Muscle of leg (tissue), 11 donors: ENCODE results near the gene ARMH3. TPM values are rescaled to one million over a fixed set of nuclear protein-coding genes. Genes with fewer than 3 reads are reported as not detected.
"Not testable (repeated sequence)": the region's sequence is repeated elsewhere in the genome, so short reads cannot be mapped to it uniquely, and the experiment has no call there.

Source experiments
- DNase-seq: peaks from one replicate; pipeline ENCODE4 v3.0.0; 2013
- H3K27ac ChIP-seq: one replicate; pipeline ENCODE4 v1.5.1; 2013; ENCODE audit warnings: mild to moderate bottlenecking, low read length, control low read depth
- H3K27me3 ChIP-seq: one replicate; pipeline ENCODE4 v1.6.1; 2013; ENCODE audit warnings: low read length; ENCODE audit not compliant: control insufficient read depth, insufficient read depth
- H3K36me3 ChIP-seq: one replicate; pipeline ENCODE4 v1.6.1; 2013; ENCODE audit warnings: low read length; ENCODE audit not compliant: control insufficient read depth, insufficient read depth
- H3K4me1 ChIP-seq: one replicate; pipeline ENCODE4 v1.6.1; 2013; ENCODE audit warnings: low read length; ENCODE audit not compliant: control insufficient read depth, insufficient read depth
- H3K4me3 ChIP-seq: one replicate; pipeline ENCODE4 v1.5.1; 2013; ENCODE audit warnings: low read length, control low read depth
- H3K9me3 ChIP-seq: replicated peaks from 2 replicates; pipeline ENCODE4 v1.6.1; 2013; ENCODE audit warnings: low read depth, low read length; ENCODE audit not compliant: control insufficient read depth
- WGBS: methylation state at CpG from one replicate; pipeline ENCODE4 v1.1.5; 2013; ENCODE audit warnings: missing lambda C conversion rate; ENCODE audit not compliant: insufficient coverage; 5-methylcytosine and 5-hydroxymethylcytosine counted together
- polyA plus RNA-seq, 8 donors: library from polyadenylated mRNA; unstranded; fragments of 120-200 nt; gene quantifications; one replicate each; pipeline versions ENCODE4 v1.2.1 to v1.2.3, GENCODE V29; 2013; ENCODE audit warnings: inconsistent platforms in 1 of 8, low replicate concordance in 1 of 8; ENCODE audit not compliant: insufficient read length in 8 of 8, insufficient read depth in 1 of 8
- total RNA-seq: library from RNA; stranded (reverse); fragments of 120-200 nt; gene quantifications from one replicate; pipeline ENCODE4 v1.2.4, GENCODE V29; 2013

ARMH3 gene
- total and polyA plus RNA-seq, 9 donors, result 7.1 to 17.0 (median 12.7) TPM

- H3K4me1 ChIP-seq, result peaks cover 19% of the 10 kb centered on the region
- H3K27me3 ChIP-seq, result no peaks in the 10 kb centered on the region
- H3K4me3 ChIP-seq, result no peak overlapping the region
- peaks cover 14% of the 10 kb centered on the region for H3K36me3 ChIP-seq
- no peaks in the 10 kb centered on the region for H3K9me3 ChIP-seq
- no peak overlapping the region for H3K27ac ChIP-seq
- no peak for DNase-seq
Observed at GRCh38 chr10:102069071-102069470, 13.1 kb upstream of the ARMH3 start.

DNA sequence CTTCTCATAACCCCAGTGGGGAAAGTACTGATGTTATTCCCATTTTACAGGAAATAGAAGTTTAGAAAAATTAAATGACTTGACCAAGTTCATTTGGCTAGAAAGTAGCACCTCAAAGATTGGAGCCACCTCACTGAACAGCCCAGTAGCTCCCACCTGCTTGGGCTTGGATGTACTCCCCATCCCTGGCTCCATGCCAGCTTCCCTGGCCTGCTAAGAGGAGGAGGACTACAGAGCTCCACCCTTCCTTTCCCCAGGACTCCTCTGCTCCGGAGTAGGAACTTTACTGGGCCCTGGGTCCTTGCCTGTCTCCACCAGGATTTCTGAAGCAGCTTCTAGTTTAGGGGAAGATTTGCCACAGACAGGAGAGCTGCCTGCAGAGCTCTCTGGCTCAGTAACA, 12.2 kb upstream of the ARMH3 start:
- H3K4me3 ChIP-seq, result no peak overlapping the region
- H3K36me3 ChIP-seq, result peaks cover 14% of the 10 kb centered on the region
- H3K27ac ChIP-seq, result no peak overlapping the region
- H3K4me1 ChIP-seq, result peaks cover 19% of the 10 kb centered on the region
- WGBS, result 0% methylated on average over 1 of the region's 1 CpG
- H3K9me3 ChIP-seq, result no peaks in the 10 kb centered on the region
- peak; percentile 28 for DNase-seq
- no peaks in the 10 kb centered on the region for H3K27me3 ChIP-seq

DNA sequence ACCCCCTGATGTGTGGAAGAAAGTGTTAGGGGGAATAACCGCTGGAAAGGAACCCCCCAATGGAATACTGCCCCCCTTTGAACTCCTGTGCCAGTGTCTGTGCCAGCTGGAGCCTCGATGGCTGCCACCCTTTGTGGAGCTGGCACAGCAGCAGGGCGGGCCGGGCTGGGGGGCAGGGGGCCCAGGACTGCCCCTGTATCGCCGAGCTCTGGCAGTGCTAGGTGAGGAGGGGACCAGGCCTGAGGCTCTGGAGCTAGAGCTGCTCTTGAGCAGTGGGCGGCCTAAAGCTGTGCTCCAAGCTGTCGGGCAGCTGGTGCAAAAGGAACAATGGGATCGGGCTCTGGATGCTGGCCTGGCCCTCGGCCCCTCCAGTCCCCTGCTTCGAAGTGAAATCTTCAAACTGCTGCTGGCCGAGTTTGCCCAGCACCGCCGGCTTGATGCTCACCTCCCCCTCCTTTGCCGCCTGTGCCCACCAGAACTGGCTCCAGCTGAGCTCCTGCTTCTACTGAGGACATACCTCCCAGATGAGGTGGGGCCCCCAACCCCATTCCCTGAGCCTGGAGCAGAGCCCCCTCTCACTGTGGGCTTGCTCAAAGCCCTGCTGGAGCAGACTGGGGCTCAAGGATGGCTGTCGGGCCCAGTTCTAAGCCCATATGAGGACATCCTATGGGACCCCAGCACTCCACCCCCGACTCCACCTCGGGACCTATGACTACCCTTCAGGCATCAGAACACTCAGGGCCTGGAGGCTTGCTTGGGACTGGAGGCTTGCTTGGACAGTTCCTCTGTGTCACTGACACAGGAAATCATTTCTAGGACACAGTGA, 11.3 kb upstream of the ARMH3 start:
- no peaks in the 10 kb centered on the region for H3K27me3 ChIP-seq
- peaks cover 14% of the 10 kb centered on the region for H3K36me3 ChIP-seq
- no peak overlapping the region for H3K27ac ChIP-seq
- H3K4me3 ChIP-seq, result no peak overlapping the region
- no peaks in the 10 kb centered on the region for H3K9me3 ChIP-seq
- WGBS, result 84% methylated on average over 17 of the region's 18 CpGs
- peaks cover 19% of the 10 kb centered on the region for H3K4me1 ChIP-seq
- DNase-seq, result no peak

DNA sequence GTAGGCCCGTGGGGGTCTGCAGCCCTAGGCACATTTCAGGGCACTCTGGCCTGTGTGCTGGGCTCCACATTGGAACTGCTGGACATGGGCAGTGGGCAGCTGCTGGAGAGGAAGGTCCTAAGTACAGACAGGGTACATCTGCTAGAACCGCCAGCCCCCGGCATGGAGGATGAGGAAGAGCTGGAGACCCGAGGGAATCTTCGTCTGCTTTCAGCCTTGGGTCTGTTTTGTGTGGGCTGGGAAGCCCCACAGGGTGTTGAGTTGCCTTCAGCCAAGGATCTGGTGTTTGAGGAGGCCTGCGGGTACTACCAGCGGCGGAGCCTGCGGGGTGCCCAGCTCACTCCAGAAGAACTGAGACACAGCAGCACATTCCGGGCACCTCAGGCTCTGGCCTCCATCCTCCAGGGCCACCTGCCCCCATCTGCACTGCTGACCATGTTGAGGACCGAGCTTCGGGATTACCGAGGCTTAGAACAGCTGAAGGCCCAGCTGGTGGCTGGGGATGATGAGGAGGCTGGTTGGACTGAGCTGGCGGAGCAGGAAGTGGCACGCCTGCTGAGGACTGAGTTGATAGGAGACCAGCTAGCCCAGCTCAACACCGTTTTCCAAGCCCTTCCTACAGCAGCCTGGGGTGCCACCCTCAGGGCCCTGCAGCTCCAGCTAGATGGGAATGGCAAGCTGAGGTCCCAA, 10.6 kb upstream of the ARMH3 start:
- no peak overlapping the region for H3K27ac ChIP-seq
- H3K9me3 ChIP-seq, result no peaks in the 10 kb centered on the region
- H3K4me3 ChIP-seq, result peak overlapping the region; percentile 57
- H3K27me3 ChIP-seq, result no peaks in the 10 kb centered on the region
- 62% methylated on average over 6 of the region's 16 CpGs for WGBS
- H3K36me3 ChIP-seq, result peaks cover 14% of the 10 kb centered on the region
- DNase-seq, result no peak
- H3K4me1 ChIP-seq, result peaks cover 19% of the 10 kb centered on the region

DNA sequence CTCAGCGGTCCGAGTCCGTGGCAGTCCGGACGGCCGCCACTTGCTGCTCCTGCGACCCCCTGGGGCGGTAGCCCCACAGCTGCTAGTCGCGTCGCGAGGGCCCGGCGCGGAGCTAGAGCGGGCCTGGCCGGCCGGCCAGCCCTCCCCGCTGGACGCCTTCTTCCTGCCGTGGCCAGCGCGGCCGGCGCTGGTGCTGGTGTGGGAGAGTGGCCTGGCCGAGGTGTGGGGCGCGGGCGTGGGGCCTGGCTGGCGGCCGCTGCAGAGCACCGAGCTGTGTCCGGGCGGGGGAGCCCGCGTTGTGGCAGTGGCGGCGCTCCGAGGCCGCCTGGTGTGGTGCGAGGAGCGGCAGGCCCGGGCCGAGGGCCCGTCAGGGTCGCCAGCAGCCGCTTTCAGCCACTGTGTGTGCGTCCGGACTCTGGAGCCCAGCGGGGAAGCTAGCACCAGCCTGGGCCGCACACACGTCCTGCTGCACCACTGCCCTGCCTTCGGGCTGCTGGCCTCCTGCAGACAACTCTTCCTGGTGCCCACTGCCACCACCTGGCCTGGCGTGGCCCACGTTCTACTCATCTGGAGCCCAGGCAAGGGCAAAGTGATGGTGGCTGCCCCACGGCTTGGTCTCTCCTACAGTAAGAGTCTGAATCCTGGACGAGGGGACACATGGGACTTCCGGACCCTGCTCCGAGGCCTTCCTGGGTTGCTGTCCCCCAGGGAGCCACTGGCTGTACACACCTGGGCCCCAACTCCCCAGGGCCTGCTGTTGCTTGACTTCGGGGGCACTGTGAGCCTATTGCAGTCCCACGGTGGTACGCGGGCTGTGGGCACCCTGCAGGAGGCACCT, 9.8 kb upstream of the ARMH3 start:
- no peak for DNase-seq
- peaks cover 14% of the 10 kb centered on the region for H3K36me3 ChIP-seq
- H3K4me3 ChIP-seq, result peak overlapping the region; percentile 57
- 9% methylated on average over 62 of the region's 63 CpGs for WGBS
- peak overlapping the region; percentile 76 for H3K27ac ChIP-seq
- no peaks in the 10 kb centered on the region for H3K9me3 ChIP-seq
- H3K4me1 ChIP-seq, result peaks cover 19% of the 10 kb centered on the region
- no peaks in the 10 kb centered on the region for H3K27me3 ChIP-seq

- Histone ChIP-seq H3K36me3 (peaks cover 14% of the 10 kb centered on the region), H3K4me3 (peak within 1 kb of the TSS; percentile 57), H3K4me1 (peaks cover 19% of the 10 kb centered on the region), H3K27ac (peak within 1 kb of the TSS; percentile 82), H3K9me3 (no peaks in the 10 kb centered on the region), H3K27me3 (no peaks in the 10 kb centered on the region)
- peak; percentile 95 for DNase-seq
- under 1% methylated on average over 56 of the region's 61 CpGs for WGBS
Observed at GRCh38 chr10:102064868-102065560, 9.0 kb upstream of the ARMH3 start, which contains the start of gene HPS6. Gene HPS6, plus strand, starts transcription at chr10:102065349. Its CDS starts 126 bp downstream, at chr10:102065475.

DNA sequence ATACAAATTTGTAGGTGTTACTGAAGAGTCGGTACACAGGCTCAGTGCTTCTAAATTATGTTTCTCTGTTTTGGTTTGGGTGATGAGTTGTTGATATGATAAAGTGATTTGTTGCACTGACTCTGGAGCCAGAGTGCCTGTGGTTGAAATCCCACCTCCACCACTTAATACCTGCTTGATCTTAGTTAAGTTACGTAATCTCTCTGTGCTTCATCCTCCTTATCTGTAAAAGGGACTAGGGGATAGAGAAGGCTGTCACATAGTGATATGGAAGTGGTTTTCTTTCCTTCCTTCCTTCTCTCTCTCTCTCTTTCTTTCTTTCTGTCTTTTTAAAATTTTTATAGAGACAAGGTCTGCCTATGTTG, 8.5 kb upstream of the ARMH3 start:
- H3K4me3 ChIP-seq, result peak overlapping the region; percentile 57
- H3K27me3 ChIP-seq, result no peaks in the 10 kb centered on the region
- peaks cover 14% of the 10 kb centered on the region for H3K36me3 ChIP-seq
- WGBS, result no CpG with 5 or more reads among the region's 2 CpGs
- no peaks in the 10 kb centered on the region for H3K9me3 ChIP-seq
- peaks cover 19% of the 10 kb centered on the region for H3K4me1 ChIP-seq
- peak overlapping the region; percentile 82 for H3K27ac ChIP-seq
- no peak for DNase-seq

DNA sequence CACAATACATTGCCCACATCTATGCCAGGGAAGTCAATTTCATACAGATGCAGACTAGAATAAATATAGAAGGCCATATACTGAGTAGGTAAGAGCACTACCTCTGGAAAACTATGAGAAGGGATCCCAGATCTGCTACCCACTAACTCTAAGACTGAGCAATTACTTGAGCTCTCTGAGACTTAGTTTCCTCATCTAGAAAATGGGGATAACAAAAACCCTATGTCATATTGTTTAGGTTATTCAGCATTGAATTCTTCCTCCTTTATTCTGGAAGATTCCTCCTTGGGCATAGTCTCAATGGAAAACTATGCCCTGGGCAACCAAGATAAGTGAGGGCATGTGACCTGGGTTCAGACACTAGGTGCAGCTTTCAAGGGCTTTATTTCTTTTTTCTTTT, 4.0 kb upstream of the ARMH3 start:
- Histone ChIP-seq H3K27ac (no peak overlapping the region), H3K4me1 (peaks cover 1% of the 10 kb centered on the region), H3K9me3 (no peaks in the 10 kb centered on the region), H3K36me3 (no peaks in the 10 kb centered on the region), H3K27me3 (no peaks in the 10 kb centered on the region), H3K4me3 (no peak overlapping the region)
- DNase-seq, result no peak

- WGBS, result 20% methylated on average over 5 of the region's 34 CpGs
- not testable (repeated sequence) for H3K9me3 ChIP-seq, H3K4me1 ChIP-seq, H3K27me3 ChIP-seq, H3K36me3 ChIP-seq
- peak overlapping the region; percentile 86 for H3K4me3 ChIP-seq
- peak overlapping the region; percentile 89 for H3K27ac ChIP-seq
- DNase-seq, result peak; percentile 68
Observed at GRCh38 chr10:102054881-102055646, 909 bp downstream of the ARMH3 start.
